Measurements from ENCODE around the gene LEKR1.

Gene LEKR1

DNA sequence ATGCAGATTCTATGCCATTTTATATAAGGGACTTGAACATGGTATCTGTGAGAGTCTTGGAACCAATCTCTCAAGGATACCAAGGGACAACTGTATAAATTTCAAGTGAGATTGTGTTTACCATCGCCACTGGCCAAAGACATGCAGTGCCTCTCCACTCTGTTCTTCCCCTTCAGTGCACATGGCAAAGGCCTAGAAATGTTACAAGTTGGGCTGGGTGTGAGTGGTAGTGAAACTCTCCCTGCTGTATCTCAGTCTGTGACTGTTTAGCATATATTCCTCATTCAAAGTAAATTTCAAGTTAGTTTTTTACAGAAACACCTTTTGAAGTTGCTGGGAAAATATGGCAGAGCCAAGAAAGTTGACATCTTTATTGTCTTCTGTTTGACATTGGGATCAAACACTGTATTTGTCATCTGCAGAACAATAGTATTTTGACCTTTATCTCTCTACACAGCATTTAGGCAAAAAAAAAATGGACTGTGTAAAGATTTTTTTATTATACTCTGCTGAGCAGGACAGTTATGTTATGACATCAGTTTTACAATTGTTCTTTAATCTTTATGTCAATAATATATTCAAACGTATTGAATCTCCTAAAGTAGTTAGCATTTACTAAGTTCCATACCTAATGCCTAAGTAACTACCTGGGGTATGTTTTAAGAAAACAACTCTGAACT lies 232.4 kb downstream of the LEKR1 start:
- DNase-seq (ENCODE audit: low spot score), result no peak

GRCh38 chr3:157059181-157059580 lies 233.0 kb downstream of the LEKR1 start:
- no peak for DNase-seq (ENCODE audit: low spot score)

DNA sequence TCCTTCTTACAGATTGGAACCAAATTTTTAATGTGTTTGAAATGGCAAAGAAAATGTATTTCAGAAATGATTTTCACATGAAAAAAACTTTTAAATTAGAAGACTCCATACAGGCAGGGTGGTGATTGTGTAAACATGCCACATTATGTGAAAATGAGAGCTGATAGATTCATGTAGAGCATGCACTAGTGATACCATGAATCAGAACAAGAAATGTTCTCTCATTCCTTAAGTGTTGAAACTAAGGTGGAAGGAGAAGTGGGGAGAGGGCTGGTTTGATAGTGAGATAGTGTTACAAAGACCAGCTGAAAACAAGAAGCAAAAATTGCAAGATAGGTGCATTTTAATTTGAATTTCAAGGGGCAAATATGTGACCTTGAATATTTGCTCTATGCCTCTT lies 233.5 kb downstream of the LEKR1 start:
- DNase-seq (ENCODE audit: low spot score), result no peak

GRCh38 chr3:157061265-157061664 lies 235.1 kb downstream of the LEKR1 start:
- no peak for DNase-seq (ENCODE audit: low spot score)

DNA sequence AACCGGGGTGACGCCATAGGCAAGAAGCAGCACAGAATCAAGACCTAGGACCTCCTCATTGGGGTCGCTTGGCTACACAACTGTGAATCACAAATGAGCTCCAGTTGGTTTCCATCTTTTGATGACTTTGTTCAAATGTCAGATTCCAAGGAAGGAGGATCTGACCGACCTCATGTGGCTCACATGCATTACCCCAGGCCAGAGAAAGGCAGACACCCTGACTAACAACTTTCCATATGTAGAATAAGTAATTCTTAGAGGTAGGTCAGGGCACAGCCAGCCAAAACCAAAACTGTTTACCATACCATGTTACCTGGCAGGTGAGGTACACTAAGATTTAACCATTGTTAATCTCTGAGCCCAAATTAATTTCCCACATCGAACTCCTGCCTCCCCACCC lies 237.3 kb downstream of the LEKR1 start:
- no peak for DNase-seq (ENCODE audit: low spot score)

DNA sequence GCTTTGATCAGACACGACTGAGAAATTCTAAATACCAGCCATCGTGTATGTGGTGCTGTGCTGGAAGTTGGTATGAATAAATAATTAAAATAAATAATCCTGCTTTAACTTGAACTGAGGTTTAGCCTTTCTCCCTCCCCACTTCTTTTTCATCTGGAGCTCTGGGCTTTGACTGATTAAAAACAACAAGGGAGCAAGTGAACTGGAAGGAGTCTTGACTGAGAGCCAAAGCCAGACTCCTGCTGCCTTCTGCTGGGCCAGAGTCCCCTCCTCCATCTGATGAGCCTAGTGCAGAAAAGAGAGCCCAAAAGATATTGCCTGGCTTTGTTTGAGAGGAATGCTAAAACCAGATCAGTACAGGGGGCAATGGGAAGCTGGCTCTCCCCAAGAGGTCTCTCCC lies 237.8 kb downstream of the LEKR1 start:
- DNase-seq (ENCODE audit: low spot score), result no peak

DNA sequence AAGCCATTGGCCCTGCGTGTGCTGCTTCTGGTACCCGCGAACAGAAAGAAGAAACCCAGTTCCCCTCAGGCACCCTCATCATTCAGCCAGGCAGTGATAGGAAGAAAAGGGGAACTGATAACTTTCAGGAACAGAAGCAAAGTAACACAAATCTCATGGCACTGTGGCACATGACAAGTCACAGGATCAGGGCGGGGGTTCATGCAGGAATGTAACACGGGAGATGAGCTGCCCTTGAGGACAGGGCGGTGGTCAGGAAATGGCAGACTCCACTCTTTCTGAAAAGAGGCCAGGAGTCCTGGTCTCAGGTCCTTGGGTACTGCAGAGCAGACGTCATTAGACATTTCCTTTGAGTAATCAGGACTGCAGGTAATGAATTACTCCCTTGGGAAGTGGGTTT lies 238.2 kb downstream of the LEKR1 start:
- DNase-seq (ENCODE audit: low spot score), result peak; percentile 21

GRCh38 chr3:157065201-157065600 lies 239.0 kb downstream of the LEKR1 start:
- DNase-seq (ENCODE audit: low spot score), result no peak

- no peak for DNase-seq (ENCODE audit: low spot score)
Measured at GRCh38 chr3:157066335-157067098, 240.4 kb downstream of the LEKR1 start.

GRCh38 chr3:157067114-157067513 lies 241.0 kb downstream of the LEKR1 start:
- no peak for DNase-seq (ENCODE audit: low spot score)

DNA sequence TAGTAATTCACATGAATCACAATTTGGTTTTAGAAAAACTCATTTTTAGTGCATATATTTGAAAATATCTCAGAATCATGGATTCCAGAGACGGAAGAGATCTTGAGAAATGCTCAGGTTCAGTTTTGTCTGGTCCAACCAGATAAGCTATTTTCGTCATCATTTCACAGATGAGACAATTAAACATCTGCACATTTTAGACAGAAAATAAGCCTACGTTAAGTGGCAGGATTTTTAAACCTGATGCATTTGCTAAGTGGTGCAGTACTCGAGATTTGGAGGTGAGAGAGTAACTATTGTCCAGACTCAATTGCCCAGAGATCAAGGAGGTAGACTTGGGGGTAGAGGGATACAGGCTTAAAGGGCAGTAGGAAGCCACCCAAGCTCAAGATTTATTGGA lies 243.3 kb downstream of the LEKR1 start:
- no peak for DNase-seq (ENCODE audit: low spot score)

GRCh38 chr3:157069846-157070677 lies 243.9 kb downstream of the LEKR1 start:
- no peak for DNase-seq (ENCODE audit: low spot score)

DNA sequence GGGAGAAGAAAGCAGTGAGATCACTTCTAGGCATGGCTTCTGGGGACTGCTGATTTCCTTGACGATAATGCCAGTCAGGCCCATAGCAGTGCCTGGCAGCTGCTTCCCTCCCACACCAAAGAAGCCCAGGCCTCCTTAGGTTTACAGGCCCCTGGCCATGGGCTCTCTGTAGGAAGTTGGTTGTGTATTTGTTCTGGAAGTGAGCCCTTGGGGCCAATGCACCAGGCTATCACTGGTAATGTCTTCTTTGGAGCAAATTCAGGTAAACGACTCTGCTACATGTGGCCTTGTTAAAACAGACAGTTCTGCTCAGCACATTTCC lies 244.5 kb downstream of the LEKR1 start:
- DNase-seq (ENCODE audit: low spot score), result no peak

- no peak for DNase-seq (ENCODE audit: low spot score)
Measured at GRCh38 chr3:157071744-157072525, 245.8 kb downstream of the LEKR1 start.

GRCh38 chr3:157073810-157074209 lies 247.7 kb downstream of the LEKR1 start:
- DNase-seq (ENCODE audit: low spot score), result no peak

- no peak for DNase-seq (ENCODE audit: low spot score)
Measured at GRCh38 chr3:157074490-157074889, 248.3 kb downstream of the LEKR1 start.

DNA sequence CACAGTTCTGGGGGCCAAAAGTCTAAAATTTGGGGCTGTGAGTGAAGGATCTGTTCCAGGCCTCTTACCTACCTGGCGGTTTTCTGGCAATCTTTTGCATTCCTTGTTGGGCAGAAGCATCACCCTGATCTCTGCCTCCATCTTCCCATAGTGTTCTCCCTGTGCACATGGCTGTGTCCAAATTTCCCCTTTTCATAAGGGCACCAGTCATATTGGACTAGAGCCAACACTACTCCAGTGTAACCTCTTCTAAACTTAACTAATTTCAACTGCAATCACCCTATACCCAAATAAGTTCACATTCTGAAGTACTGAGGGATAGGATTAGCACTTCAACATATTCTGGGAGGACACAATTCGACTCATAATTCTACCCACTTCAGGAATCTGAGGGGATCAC lies 248.8 kb downstream of the LEKR1 start:
- DNase-seq (ENCODE audit: low spot score), result no peak

- DNase-seq (ENCODE audit: low spot score), result no peak
Measured at GRCh38 chr3:157075693-157076420, 249.7 kb downstream of the LEKR1 start.

- no peak for DNase-seq (ENCODE audit: low spot score)
Measured at GRCh38 chr3:157077565-157077991, 251.4 kb downstream of the LEKR1 start.

DNA sequence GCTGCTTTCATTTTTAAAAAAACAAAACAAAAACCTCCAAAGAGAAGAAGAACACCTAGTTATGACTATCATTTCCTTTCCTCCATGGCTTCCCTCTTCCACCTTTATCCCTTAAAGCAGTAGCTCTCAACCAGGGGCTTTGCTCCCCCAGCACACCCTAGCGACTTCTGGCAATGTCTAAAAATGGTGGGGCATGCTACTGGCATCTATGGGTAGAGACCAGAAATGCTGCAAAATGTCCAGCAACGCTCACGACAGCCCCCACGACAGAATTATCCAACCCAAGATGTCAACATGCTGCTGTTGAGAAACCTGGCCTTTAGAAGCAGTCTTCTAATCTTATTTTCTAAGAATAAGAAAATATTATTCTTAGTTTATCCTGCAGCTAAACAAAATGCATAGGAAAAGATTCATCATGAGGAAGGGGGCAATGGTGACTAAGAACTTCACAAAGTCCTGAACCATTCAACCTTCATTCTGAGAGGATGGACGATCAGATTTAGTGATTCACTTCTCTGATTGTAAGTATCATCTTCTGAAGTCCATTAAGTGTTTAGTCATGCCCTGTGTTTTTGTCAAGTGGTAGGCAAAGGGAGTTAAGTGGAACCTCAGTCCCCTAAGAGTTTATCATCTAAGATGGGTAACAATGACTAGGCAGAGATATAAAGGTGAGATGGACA lies 252.1 kb downstream of the LEKR1 start:
- no peak for DNase-seq (ENCODE audit: low spot score)

- no peak for DNase-seq (ENCODE audit: low spot score)
Measured at GRCh38 chr3:157078811-157079185, 252.6 kb downstream of the LEKR1 start.
